NB4 (cell line): ENCODE measurements around the gene CD300LG.

Source experiments
- MYC ChIP-seq: IDR thresholded peaks from 2 replicates; pipeline ENCODE4 v1.6.1; 2011; ENCODE audit warnings: low read depth, low read length
- POLR2A ChIP-seq: IDR thresholded peaks from 2 replicates; pipeline ENCODE4 v1.6.1; 2011; ENCODE audit warnings: mild to moderate bottlenecking; ENCODE audit not compliant: insufficient read length; ENCODE audit errors: extremely low read depth
- TF ChIP-seq, protein P1 (sequence below): IDR thresholded peaks from one replicate; pipeline ENCODE4 v1.5.1; 2012; ENCODE audit warnings: low read depth, low read length
- TF ChIP-seq, protein P2 (sequence below): IDR thresholded peaks from 2 replicates; pipeline ENCODE4 v1.6.1; 2011; ENCODE audit warnings: low read depth, low read length

DNA sequence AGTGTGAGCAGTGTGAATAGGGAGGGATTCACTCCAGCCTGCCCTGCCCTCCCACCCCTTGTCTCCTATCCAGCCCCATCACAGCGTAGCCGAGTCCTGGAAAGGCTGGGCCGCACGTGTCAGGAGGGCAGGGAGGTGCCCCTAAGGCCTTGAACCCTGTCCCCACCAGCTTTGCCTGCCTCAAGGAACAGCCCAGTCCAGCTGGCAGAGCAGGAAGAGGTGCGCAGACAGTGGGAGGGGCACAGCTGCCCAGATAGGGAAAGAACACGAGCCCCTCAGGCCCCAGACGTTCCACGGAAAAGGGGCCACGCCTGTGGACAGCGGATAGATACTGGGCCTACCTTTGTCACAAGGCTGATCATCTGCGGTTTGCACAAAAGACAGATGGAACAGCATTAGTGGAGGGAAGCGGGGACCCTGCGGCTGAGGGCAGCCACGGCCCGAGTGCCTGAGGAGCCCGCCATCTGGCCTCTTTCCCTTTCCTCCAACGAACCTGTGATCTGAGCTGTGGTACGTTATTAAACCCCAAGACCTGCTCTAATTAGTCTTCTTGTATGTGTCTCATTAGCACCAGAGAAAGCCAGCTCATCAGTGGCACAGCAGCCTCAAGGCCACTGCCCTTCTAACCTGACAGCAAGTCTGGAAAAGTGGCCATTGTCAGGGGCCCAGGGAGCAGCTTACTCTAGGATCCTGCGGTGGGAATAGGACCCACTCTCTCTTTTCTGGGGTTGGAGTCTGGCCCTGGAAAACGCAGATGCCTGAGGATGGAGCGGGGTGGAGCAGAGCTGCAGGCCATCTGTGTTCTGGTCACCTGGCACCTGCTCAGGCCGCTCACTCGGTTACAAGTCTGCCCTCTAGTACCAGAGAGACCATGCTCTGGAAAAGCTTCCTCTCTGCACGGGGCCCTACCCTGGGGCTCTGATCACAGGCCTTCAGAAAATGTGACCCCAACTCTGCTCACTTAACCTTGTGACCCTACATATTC, 30.3 kb upstream of the CD300LG start:
- TF ChIP-seq POLR2A (no peak), MYC (no peak)
- TF ChIP-seq, protein P1, sequence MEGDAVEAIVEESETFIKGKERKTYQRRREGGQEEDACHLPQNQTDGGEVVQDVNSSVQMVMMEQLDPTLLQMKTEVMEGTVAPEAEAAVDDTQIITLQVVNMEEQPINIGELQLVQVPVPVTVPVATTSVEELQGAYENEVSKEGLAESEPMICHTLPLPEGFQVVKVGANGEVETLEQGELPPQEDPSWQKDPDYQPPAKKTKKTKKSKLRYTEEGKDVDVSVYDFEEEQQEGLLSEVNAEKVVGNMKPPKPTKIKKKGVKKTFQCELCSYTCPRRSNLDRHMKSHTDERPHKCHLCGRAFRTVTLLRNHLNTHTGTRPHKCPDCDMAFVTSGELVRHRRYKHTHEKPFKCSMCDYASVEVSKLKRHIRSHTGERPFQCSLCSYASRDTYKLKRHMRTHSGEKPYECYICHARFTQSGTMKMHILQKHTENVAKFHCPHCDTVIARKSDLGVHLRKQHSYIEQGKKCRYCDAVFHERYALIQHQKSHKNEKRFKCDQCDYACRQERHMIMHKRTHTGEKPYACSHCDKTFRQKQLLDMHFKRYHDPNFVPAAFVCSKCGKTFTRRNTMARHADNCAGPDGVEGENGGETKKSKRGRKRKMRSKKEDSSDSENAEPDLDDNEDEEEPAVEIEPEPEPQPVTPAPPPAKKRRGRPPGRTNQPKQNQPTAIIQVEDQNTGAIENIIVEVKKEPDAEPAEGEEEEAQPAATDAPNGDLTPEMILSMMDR = no peak
- TF ChIP-seq, protein P2, sequence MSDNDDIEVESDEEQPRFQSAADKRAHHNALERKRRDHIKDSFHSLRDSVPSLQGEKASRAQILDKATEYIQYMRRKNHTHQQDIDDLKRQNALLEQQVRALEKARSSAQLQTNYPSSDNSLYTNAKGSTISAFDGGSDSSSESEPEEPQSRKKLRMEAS = no peak
